NCI-H128 (cell line): Measurements from ENCODE around the gene FAAP100.
A peak's percentile ranks its signal among the peaks of the same experiment; 100 is the strongest.

Experiments used
- DNase-seq: peaks from one replicate; lab custom pipeline; 2025; ENCODE audit not compliant: unreplicated experiment; lab: John Stamatoyannopoulos, UW

FAAP100 gene

GRCh38 chr17:81526662-81527571 lies 25.2 kb downstream of the FAAP100 start:
- no peak for DNase-seq

- DNase-seq: no peak
Observed at GRCh38 chr17:81524865-81525159, 27.3 kb downstream of the FAAP100 start.

- no peak for DNase-seq
Observed at GRCh38 chr17:81524039-81524864, 27.9 kb downstream of the FAAP100 start.

GRCh38 chr17:81523402-81524038 lies 28.6 kb downstream of the FAAP100 start:
- no peak for DNase-seq

GRCh38 chr17:81522491-81523401 lies 29.4 kb downstream of the FAAP100 start:
- no peak for DNase-seq

GRCh38 chr17:81520021-81520901 lies 31.9 kb downstream of the FAAP100 start:
- DNase-seq: no peak

- DNase-seq: peak; percentile 45
Observed at GRCh38 chr17:81519284-81520020, 32.7 kb downstream of the FAAP100 start.

GRCh38 chr17:81518785-81519283 lies 33.3 kb downstream of the FAAP100 start:
- DNase-seq: no peak

GRCh38 chr17:81518113-81518784 lies 33.9 kb downstream of the FAAP100 start:
- no peak for DNase-seq

GRCh38 chr17:81517339-81518112 lies 34.6 kb downstream of the FAAP100 start:
- no peak for DNase-seq

GRCh38 chr17:81517009-81517338 lies 35.2 kb downstream of the FAAP100 start:
- DNase-seq: no peak

GRCh38 chr17:81516439-81516838 lies 35.7 kb downstream of the FAAP100 start:
- no peak for DNase-seq

- no peak for DNase-seq
Observed at GRCh38 chr17:81515530-81516041, 36.6 kb downstream of the FAAP100 start.

GRCh38 chr17:81514739-81515529 lies 37.2 kb downstream of the FAAP100 start:
- DNase-seq: peak; percentile 18

- DNase-seq: no peak
Observed at GRCh38 chr17:81514489-81514738, 37.7 kb downstream of the FAAP100 start.

GRCh38 chr17:81513753-81514488 lies 38.2 kb downstream of the FAAP100 start:
- DNase-seq: peak; percentile 36
